HepG2 (cell line): ENCODE data around the gene UGT1A4. TPM values are rescaled to one million over a fixed set of nuclear protein-coding genes. Genes with fewer than 3 reads are reported as not detected.
A peak's percentile ranks its signal among the peaks of the same experiment; 100 is the strongest.

ENCODE experiments used
- AHR ChIP-seq: IDR thresholded peaks from 2 replicates; pipeline ENCODE4 v1.6.1; 2018; ENCODE audit warnings: missing genetic modification reagents, missing compliant biosample characterization
- ARNT ChIP-seq: fragments of 450-650 bp; IDR thresholded peaks from 2 replicates; pipeline ENCODE4 v1.6.1; 2017
- FOXM1 ChIP-seq: sonication (generic); formaldehyde crosslinking; IDR thresholded peaks from 2 replicates; pipeline ENCODE4 v1.5.0; 2020; ENCODE audit warnings: missing genetic modification reagents
- IRX3 ChIP-seq: sonication (generic); formaldehyde crosslinking; IDR thresholded peaks from 2 replicates; pipeline ENCODE4 v1.8.1; 2023; ENCODE audit warnings: mild to moderate bottlenecking, low read depth, missing genetic modification reagents, borderline replicate concordance
- NR2F6 ChIP-seq, 2 experiments: IDR thresholded peaks; 2 replicates each; pipeline ENCODE4 v1.6.1; 2016; ENCODE audit warnings: antibody characterized with exemption in 1 of 2, mild to moderate bottlenecking in 1 of 2
- PHF5A ChIP-seq: IDR thresholded peaks from one replicate; pipeline ENCODE4 v1.6.1; 2018; ENCODE audit warnings: low read depth, missing genetic modification reagents; ENCODE audit not compliant: unreplicated experiment
- RBFOX2 ChIP-seq: fragments of 200-400 bp; formaldehyde crosslinking; IDR thresholded peaks from 2 replicates; pipeline ENCODE4 v1.6.1; 2017; ENCODE audit warnings: low read depth, mild to moderate bottlenecking, low read length
- RBM39 ChIP-seq: fragments of 200-400 bp; formaldehyde crosslinking; IDR thresholded peaks from one replicate; pipeline ENCODE4 v1.6.1; 2018; ENCODE audit warnings: antibody characterized with exemption, mild to moderate bottlenecking, low read depth, low read length; ENCODE audit not compliant: poor library complexity, severe bottlenecking
- WIZ ChIP-seq: sonication (generic); formaldehyde crosslinking; IDR thresholded peaks from 2 replicates; pipeline ENCODE4 v1.5.1; 2020; ENCODE audit warnings: mild to moderate bottlenecking, missing genetic modification reagents
- ZBTB7A ChIP-seq: sonication (generic); formaldehyde crosslinking; IDR thresholded peaks from 2 replicates; pipeline ENCODE4 v1.8.0; 2022; ENCODE audit warnings: mild to moderate bottlenecking, missing genetic modification reagents
- ZFP82 ChIP-seq: sonication (generic); formaldehyde crosslinking; IDR thresholded peaks from 2 replicates; pipeline ENCODE4 v1.5.1; 2020; ENCODE audit warnings: mild to moderate bottlenecking, missing genetic modification reagents, borderline replicate concordance
- ZNF329 ChIP-seq: sonication (generic); formaldehyde crosslinking; IDR thresholded peaks from 2 replicates; pipeline ENCODE4 v1.9.0; 2021; ENCODE audit warnings: low read depth, mild to moderate bottlenecking, missing genetic modification reagents
- ZNF34 ChIP-seq: sonication (generic); formaldehyde crosslinking; IDR thresholded peaks from 2 replicates; pipeline ENCODE4 v1.4.0; 2020; ENCODE audit warnings: mild to moderate bottlenecking, missing genetic modification reagents, borderline replicate concordance
- ZNF7 ChIP-seq: IDR thresholded peaks from 2 replicates; pipeline ENCODE4 v1.6.1; 2016; ENCODE audit warnings: missing biosample characterization, missing genetic modification reagents
- ZNF790 ChIP-seq: sonication (generic); formaldehyde crosslinking; IDR thresholded peaks from 2 replicates; pipeline ENCODE4 v1.8.0; 2022; ENCODE audit warnings: missing genetic modification reagents, mild to moderate bottlenecking, borderline replicate concordance
- ZSCAN25 ChIP-seq: sonication (generic); formaldehyde crosslinking; IDR thresholded peaks from 2 replicates; pipeline ENCODE4 v1.8.0; 2022; ENCODE audit warnings: mild to moderate bottlenecking, missing genetic modification reagents
- polyA plus RNA-seq, 8 experiments: library from polyadenylated mRNA; depleted of rRNA in 3 of 8; stranded (reverse) in 7 of 8; unstranded in 1 of 8; fragments of >200 nt; fragmentation: Illumina TruSeq in 4 of 8; extraction: Trizol in 4 of 8; gene quantifications; 2 replicates each; pipeline versions ENCODE4 v1.2.1 to v1.2.3, GENCODE V29; 2011 to 2016; ENCODE audit warnings: low read depth in 4 of 8, missing spikeins in 1 of 8, mixed read lengths in 1 of 8; ENCODE audit not compliant: insufficient read depth in 1 of 8
- total RNA-seq, 5 experiments: library from RNA; depleted of rRNA; stranded (reverse); fragments of >200 nt; fragmentation: Illumina TruSeq; extraction: Trizol; gene quantifications; 2 replicates each; pipeline ENCODE4 v1.2.3, GENCODE V29; 2016; ENCODE audit warnings: low read depth in 1 of 5
- TF ChIP-seq, protein P1 (sequence below): sonication (generic); formaldehyde crosslinking; IDR thresholded peaks from 2 replicates; pipeline ENCODE4 v1.8.0; 2022; ENCODE audit warnings: mild to moderate bottlenecking, missing genetic modification reagents, borderline replicate concordance
- TF ChIP-seq, protein P2 (sequence below): sonication (generic); formaldehyde crosslinking; IDR thresholded peaks from 2 replicates; pipeline ENCODE4 v1.5.0; 2020; ENCODE audit warnings: mild to moderate bottlenecking, missing genetic modification reagents, borderline replicate concordance
- TF ChIP-seq, protein P3 (sequence below): sonication (generic); formaldehyde crosslinking; IDR thresholded peaks from 2 replicates; pipeline ENCODE4 v1.4.0; 2020; ENCODE audit warnings: mild to moderate bottlenecking, missing genetic modification reagents
- TF ChIP-seq, protein P4 (sequence below): sonication (generic); formaldehyde crosslinking; IDR thresholded peaks from 2 replicates; pipeline ENCODE4 v1.9.0; 2021; ENCODE audit warnings: missing genetic modification reagents, borderline replicate concordance

Gene UGT1A4
- total and polyA plus RNA-seq, 2 of the 13 experiments (the other 11 are each of a cell fraction or from before 2014, with no cell fraction given) = not detected

DNA sequence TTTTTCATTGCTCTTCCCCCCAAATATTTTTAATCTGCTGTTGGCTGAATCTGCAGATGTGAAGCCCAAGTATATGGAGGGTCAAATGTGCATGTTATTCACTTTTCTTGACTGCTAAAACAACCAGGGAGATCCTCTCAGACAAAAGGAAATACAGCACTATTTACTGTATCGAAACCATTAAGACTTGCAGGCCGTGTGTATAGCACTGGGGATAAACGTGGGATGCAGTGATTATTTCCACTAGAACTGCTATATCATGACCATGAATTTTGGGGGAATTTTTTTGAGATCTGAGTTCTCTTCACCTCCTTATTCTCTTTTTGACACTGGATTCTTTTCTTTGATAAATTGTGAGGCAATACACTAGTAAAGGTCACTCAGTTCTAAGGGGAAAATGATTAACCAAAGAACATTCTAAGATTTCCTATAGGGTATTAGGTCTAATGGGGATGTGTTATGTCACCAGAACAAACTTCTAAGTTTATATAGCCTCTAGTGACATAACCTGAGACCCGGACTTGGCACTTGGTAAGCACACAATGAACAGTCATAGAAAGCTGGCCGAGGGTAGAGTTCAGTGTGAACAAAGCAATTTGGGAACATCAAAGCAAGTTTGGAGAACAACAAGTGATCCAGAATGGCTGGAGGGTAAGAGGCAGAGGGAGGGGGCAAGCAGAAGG lies 26.7 kb downstream of the UGT1A4 start (continued):
- TF ChIP-seq, protein P1, sequence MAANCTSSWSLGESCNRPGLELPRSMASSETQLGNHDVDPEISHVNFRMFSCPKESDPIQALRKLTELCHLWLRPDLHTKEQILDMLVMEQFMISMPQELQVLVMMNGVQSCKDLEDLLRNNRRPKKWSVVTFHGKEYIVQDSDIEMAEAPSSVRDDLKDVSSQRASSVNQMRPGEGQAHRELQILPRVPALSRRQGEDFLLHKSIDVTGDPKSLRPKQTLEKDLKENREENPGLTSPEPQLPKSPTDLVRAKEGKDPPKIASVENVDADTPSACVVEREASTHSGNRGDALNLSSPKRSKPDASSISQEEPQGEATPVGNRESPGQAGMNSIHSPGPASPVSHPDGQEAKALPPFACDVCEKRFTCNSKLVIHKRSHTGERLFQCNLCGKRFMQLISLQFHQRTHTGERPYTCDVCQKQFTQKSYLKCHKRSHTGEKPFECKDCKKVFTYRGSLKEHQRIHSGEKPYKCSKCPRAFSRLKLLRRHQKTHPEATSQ (CRISPR knock-in tag) = peak; percentile 84; the same call in 1 of the 2 replicates
- TF ChIP-seq ZSCAN25 (CRISPR knock-in tag) (0 out of 2 replicates have a peak, but pooled peaks have one; percentile 52), ZFP82 (CRISPR knock-in tag) (no peak), ZNF790 (CRISPR knock-in tag) (0 out of 2 replicates have a peak, but pooled peaks have one; percentile 9), WIZ (peak; percentile 68; the same call in 1 of the 2 replicates), FOXM1 (CRISPR knock-in tag) (no peak), RBFOX2 (no peak), ARNT (0 out of 2 replicates have a peak, but pooled peaks have one; percentile 2), NR2F6 (IDR thresholded peaks at IDR 0.05) (peak; percentile 100), NR2F6 (CRISPR knock-in tag; IDR thresholded peaks at IDR 0.05) (peak; percentile 99), PHF5A (CRISPR knock-in tag) (peak; percentile 68), ZNF34 (CRISPR knock-in tag) (no peak), AHR (no peak; the same call in 1 of the 2 replicates), ZNF329 (CRISPR knock-in tag) (0 out of 2 replicates have a peak, but pooled peaks have one; percentile 37), ZBTB7A (CRISPR knock-in tag) (no peak; the same call in 1 of the 2 replicates), RBM39 (no peak), ZNF7 (CRISPR knock-in tag) (no peak), IRX3 (peak; percentile 75; the same call in 1 of the 2 replicates)
- TF ChIP-seq, protein P2, sequence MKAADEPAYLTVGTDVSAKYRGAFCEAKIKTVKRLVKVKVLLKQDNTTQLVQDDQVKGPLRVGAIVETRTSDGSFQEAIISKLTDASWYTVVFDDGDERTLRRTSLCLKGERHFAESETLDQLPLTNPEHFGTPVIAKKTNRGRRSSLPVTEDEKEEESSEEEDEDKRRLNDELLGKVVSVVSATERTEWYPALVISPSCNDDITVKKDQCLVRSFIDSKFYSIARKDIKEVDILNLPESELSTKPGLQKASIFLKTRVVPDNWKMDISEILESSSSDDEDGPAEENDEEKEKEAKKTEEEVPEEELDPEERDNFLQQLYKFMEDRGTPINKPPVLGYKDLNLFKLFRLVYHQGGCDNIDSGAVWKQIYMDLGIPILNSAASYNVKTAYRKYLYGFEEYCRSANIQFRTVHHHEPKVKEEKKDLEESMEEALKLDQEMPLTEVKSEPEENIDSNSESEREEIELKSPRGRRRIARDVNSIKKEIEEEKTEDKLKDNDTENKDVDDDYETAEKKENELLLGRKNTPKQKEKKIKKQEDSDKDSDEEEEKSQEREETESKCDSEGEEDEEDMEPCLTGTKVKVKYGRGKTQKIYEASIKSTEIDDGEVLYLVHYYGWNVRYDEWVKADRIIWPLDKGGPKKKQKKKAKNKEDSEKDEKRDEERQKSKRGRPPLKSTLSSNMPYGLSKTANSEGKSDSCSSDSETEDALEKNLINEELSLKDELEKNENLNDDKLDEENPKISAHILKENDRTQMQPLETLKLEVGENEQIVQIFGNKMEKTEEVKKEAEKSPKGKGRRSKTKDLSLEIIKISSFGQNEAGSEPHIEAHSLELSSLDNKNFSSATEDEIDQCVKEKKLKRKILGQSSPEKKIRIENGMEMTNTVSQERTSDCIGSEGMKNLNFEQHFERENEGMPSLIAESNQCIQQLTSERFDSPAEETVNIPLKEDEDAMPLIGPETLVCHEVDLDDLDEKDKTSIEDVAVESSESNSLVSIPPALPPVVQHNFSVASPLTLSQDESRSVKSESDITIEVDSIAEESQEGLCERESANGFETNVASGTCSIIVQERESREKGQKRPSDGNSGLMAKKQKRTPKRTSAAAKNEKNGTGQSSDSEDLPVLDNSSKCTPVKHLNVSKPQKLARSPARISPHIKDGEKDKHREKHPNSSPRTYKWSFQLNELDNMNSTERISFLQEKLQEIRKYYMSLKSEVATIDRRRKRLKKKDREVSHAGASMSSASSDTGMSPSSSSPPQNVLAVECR (CRISPR knock-in tag) = peak; percentile 58; the same call in 1 of the 2 replicates
- TF ChIP-seq, protein P3, sequence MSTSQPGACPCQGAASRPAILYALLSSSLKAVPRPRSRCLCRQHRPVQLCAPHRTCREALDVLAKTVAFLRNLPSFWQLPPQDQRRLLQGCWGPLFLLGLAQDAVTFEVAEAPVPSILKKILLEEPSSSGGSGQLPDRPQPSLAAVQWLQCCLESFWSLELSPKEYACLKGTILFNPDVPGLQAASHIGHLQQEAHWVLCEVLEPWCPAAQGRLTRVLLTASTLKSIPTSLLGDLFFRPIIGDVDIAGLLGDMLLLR = no peak
- TF ChIP-seq, protein P4, sequence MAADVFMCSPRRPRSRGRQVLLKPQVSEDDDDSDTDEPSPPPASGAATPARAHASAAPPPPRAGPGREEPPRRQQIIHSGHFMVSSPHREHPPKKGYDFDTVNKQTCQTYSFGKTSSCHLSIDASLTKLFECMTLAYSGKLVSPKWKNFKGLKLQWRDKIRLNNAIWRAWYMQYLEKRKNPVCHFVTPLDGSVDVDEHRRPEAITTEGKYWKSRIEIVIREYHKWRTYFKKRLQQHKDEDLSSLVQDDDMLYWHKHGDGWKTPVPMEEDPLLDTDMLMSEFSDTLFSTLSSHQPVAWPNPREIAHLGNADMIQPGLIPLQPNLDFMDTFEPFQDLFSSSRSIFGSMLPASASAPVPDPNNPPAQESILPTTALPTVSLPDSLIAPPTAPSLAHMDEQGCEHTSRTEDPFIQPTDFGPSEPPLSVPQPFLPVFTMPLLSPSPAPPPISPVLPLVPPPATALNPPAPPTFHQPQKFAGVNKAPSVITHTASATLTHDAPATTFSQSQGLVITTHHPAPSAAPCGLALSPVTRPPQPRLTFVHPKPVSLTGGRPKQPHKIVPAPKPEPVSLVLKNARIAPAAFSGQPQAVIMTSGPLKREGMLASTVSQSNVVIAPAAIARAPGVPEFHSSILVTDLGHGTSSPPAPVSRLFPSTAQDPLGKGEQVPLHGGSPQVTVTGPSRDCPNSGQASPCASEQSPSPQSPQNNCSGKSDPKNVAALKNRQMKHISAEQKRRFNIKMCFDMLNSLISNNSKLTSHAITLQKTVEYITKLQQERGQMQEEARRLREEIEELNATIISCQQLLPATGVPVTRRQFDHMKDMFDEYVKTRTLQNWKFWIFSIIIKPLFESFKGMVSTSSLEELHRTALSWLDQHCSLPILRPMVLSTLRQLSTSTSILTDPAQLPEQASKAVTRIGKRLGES = no peak
